Activated naive CD8-positive, alpha-beta T cell treated with anti-CD3 and anti-CD28 coated beads, Interleukin-2, amount 10 ng/mL, durations not matched to agents 7 days and 5 days (primary cell): ENCODE results near the gene OR7G1. TPM values are rescaled to one million over a fixed set of nuclear protein-coding genes. Genes with fewer than 3 reads are reported as not detected.

Experiments
- ATAC-seq: fragments of 150-1000 bp; cut with Tn5 transposase; one replicate; pipeline ENCODE4 v1.10.0; 2021; ENCODE audit warnings: low read depth, moderate library complexity
- POLR2A ChIA-PET: fragments of 350-600 bp; sonication (Branson Sonifier 250); formaldehyde crosslinking; loops from one replicate; lab custom pipeline; 2021; ENCODE audit warnings: antibody characterized with exemption; lab: Charles Lee
- DNase-seq: peaks from one replicate; pipeline ENCODE4 v3.0.0; 2021
- H3K27ac Mint-ChIP-seq: one replicate; pipeline ENCODE4 v1.8.0; 2022; ENCODE audit warnings: mild to moderate bottlenecking, mixed read lengths
- H3K27me3 Mint-ChIP-seq: one replicate; pipeline ENCODE4 v1.8.0; 2022; ENCODE audit warnings: mild to moderate bottlenecking, moderate library complexity, mixed read lengths
- H3K36me3 Mint-ChIP-seq: one replicate; pipeline ENCODE4 v1.8.0; 2021; ENCODE audit warnings: mild to moderate bottlenecking, mixed read lengths
- H3K4me1 Mint-ChIP-seq: one replicate; pipeline ENCODE4 v1.8.0; 2021; ENCODE audit warnings: mixed read lengths
- H3K4me3 Mint-ChIP-seq: one replicate; pipeline ENCODE4 v1.8.0; 2022; ENCODE audit warnings: mild to moderate bottlenecking, moderate library complexity, mixed read lengths
- H3K9me3 Mint-ChIP-seq: one replicate; pipeline ENCODE4 v1.8.0; 2021; ENCODE audit warnings: mixed read lengths
- total RNA-seq, 2 experiments: library from RNA; stranded (reverse); gene quantifications; one replicate each; pipeline ENCODE4 v1.2.3, GENCODE V29; 2021

Gene OR7G1
- total RNA-seq, 2 experiments from 2014 or later, result not detected

DNA sequence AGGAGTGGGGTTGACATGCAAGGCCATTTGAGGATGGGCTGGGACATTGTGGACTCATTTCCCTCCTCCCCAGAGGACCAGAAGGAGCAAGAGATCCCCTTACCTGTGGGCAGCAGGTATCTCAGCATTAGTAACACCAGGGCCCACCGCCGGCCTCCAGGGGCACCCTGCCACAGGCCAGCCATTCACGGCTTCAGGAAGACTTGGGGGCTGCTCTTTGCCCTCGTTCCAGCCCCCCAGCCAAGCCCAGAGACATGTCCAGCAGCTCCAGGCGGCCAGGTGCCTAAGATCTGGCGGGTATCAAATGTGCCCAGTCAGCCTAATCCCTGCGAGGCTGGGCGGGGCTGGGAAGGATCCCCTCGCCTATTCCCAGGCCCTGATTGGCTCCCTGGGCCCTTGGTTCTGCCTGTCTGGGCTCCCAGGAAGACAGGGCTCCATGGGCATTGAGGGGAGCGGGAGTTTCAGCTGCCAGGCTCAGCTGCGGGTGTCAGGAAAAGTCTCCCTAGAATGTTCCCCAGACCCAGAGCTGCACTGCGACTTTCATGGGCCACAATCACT is 50.0 kb downstream of the OR7G1 start:
- Mint-ChIP-seq H3K27me3 (no peaks in the 10 kb centered on the region), H3K9me3 (no peaks in the 10 kb centered on the region), H3K4me3 (no peak overlapping the region), H3K4me1 (no peaks in the 10 kb centered on the region), H3K36me3 (no peaks in the 10 kb centered on the region), H3K27ac (no peak overlapping the region)
- ATAC-seq (no peak), DNase-seq (no peak)
- POLR2A ChIA-PET, result no interaction called here

Other genes with a start within 250 kb of the OR7G1 start
- under 1 TPM; 0.03 to 0.09 TPM for gene MUC16, start 105.4 kb downstream of the OR7G1 start, total RNA-seq
- not detected for gene OR1M1, start 28.7 kb downstream of the OR7G1 start, total RNA-seq
- gene OR7G2, start 8.3 kb downstream of the OR7G1 start, total RNA-seq, result not detected
- not detected for gene OR7G3, start 11.2 kb upstream of the OR7G1 start, total RNA-seq
- 10 to 100 TPM; 49.7 to 50.0 TPM for gene ZNF317, start 24.6 kb upstream of the OR7G1 start, total RNA-seq
- gene OR7D2, start 63.2 kb upstream of the OR7G1 start, total RNA-seq, result not detected
- not detected for gene OR7D4, start 103.8 kb upstream of the OR7G1 start, total RNA-seq
- not detected for gene OR7E24, start 135.2 kb upstream of the OR7G1 start, total RNA-seq
- gene ZNF699, start 194.1 kb upstream of the OR7G1 start, total RNA-seq, result 10 to 100 TPM; 13.1 to 14.2 TPM
- 10 to 100 TPM; 29.1 to 29.6 TPM for gene ZNF559, start 208.4 kb upstream of the OR7G1 start, total RNA-seq
- gene ZNF177, start 247.2 kb upstream of the OR7G1 start, total RNA-seq, result 1 to 10 TPM; 1.5 to 2.4 TPM